ENCODE measurements around the gene DDX23.

GRCh38 chr12:48857278-48857994, 5.5 kb upstream of the DDX23 start:
- TF ChIP-seq JUN (CRISPR knock-in tag; IDR thresholded peaks at IDR 0.05) = no peak
- no peak for TF ChIP-seq CTCF (IDR thresholded peaks at IDR 0.05)
- TF ChIP-seq TEAD1 (CRISPR knock-in tag; IDR thresholded peaks at IDR 0.05) = no peak
- TF ChIP-seq NR2C2 (CRISPR knock-in tag; IDR thresholded peaks at IDR 0.05) = no peak
- no peak for TF ChIP-seq ATF2 (CRISPR knock-in tag; IDR thresholded peaks at IDR 0.05; ENCODE audit: borderline replicate concordance, low read depth)

Measured in WTC11 (cell line).